Measurements from ENCODE around the gene ADAMTS16. TPM values are rescaled to one million over a fixed set of nuclear protein-coding genes. Genes with fewer than 3 reads are reported as not detected.
A peak's percentile ranks its signal among the peaks of the same experiment; 100 is the strongest.

The ADAMTS16 gene
- total RNA-seq, 4 donors from 2014 or later, result 1.5 to 2.8 (median 2.0) TPM

DNA sequence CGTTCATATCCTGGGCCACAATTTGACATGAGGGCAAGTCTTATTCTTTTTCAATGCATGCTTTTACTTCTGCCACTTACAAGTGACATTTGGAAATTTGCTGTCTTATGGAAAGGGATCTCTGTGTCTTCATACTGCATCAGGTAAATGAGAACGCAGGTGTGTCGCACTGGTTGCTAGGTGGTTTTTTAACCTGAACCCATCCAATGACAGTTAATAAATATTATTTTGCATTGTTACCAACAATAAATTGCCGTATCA, 1.1 kb downstream of the ADAMTS16 start:
- TF ChIP-seq CTCF (IDR thresholded peaks at IDR 0.05), result no peak
- Histone ChIP-seq H3K4me1 (peaks cover 0 to 28% (median 10%) of the 10 kb centered on the region in 4 donors), H3K9me3 (no peaks in the 10 kb centered on the region), H3K27me3 (peaks cover 0 to 24% of the 10 kb centered on the region in 2 donors), H3K27ac (peak overlapping the region in 1 of 4 donors; percentile 75), H3K36me3 (no peaks in the 10 kb centered on the region), H3K4me3 (peak overlapping the region in 3 of 4 donors; percentile 33 to 55 (median 48))
- WGBS, 2 donors, result 25 to 26% methylated on average over 4 of the region's 4 CpGs
- no peak for DNase-seq (ENCODE audit: low spot score in 2 of 2)

- DNase-seq (ENCODE audit: low spot score in 2 of 2), result peak in 1 of 2 donors; percentile 67
- no peak overlapping the region for H3K27ac ChIP-seq
- peaks cover 0 to 34% (median 10%) of the 10 kb centered on the region in 4 donors for H3K4me1 ChIP-seq
- 22 to 26% methylated on average over 6 of the region's 6 CpGs for WGBS, 2 donors
- H3K4me3 ChIP-seq, result peak overlapping the region in 1 of 4 donors; percentile 55
- H3K27me3 ChIP-seq, result peaks cover 0 to 24% of the 10 kb centered on the region in 2 donors
- H3K9me3 ChIP-seq, result no peaks in the 10 kb centered on the region
- peak; percentile 63 to 76 (median 75) for TF ChIP-seq CTCF (IDR thresholded peaks at IDR 0.05)
- no peak for TF ChIP-seq POLR2A (IDR thresholded peaks at IDR 0.05)
- no peaks in the 10 kb centered on the region for H3K36me3 ChIP-seq
Observed at GRCh38 chr5:5141625-5142525, 1.7 kb downstream of the ADAMTS16 start.

DNA sequence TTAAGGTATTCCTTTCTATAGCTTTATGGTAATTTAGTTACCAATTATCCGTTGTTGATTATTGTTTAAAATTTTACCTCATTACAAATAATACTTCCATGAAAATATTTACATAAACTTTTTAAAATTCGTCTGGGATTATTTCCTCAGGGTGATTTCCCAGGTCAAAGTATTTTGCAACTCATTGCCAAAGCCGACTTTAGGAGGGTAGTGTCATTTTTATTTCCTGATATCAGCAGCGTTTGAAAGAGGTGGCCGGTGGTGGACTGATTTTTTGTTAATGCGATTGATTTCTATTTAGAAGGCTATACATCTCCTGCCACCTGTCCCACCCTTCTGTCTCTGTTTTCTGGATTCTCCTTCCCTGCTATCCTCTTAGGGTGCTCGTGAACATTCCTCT, 4.3 kb downstream of the ADAMTS16 start:
- no peak for DNase-seq (ENCODE audit: low spot score in 2 of 2)
- 76 to 81% methylated on average over 7 of the region's 7 CpGs for WGBS, 2 donors
- H3K4me3 ChIP-seq, result no peak overlapping the region

GRCh38 chr5:5145651-5146529, 5.8 kb downstream of the ADAMTS16 start:
- Histone ChIP-seq H3K36me3 (no peaks in the 10 kb centered on the region), H3K4me3 (no peak overlapping the region), H3K27me3 (peaks cover 0 to 5% of the 10 kb centered on the region in 2 donors), H3K9me3 (peaks cover 0 to 8% (median 2%) of the 10 kb centered on the region in 4 donors), H3K4me1 (peaks cover 0 to 17% (median 0%) of the 10 kb centered on the region in 4 donors), H3K27ac (no peak overlapping the region)
- WGBS, 2 donors, result 78 to 84% methylated on average over 18 of the region's 18 CpGs
- no peak for TF ChIP-seq CTCF (IDR thresholded peaks at IDR 0.05)
- TF ChIP-seq POLR2A (IDR thresholded peaks at IDR 0.05), result no peak
- TF ChIP-seq EP300 (IDR thresholded peaks at IDR 0.05), result no peak
- DNase-seq (ENCODE audit: low spot score in 2 of 2), result no peak

More for the DNA sequence above, 4.3 kb downstream of the ADAMTS16 start:
- H3K27ac ChIP-seq, result no peak overlapping the region
- H3K4me1 ChIP-seq, result peaks cover 0 to 31% (median 10%) of the 10 kb centered on the region in 4 donors
- no peak for TF ChIP-seq POLR2A (IDR thresholded peaks at IDR 0.05)
- TF ChIP-seq CTCF (IDR thresholded peaks at IDR 0.05), result no peak
- TF ChIP-seq EP300 (IDR thresholded peaks at IDR 0.05), result no peak
- H3K9me3 ChIP-seq, result no peaks in the 10 kb centered on the region
- peaks cover 0 to 20% of the 10 kb centered on the region in 2 donors for H3K27me3 ChIP-seq
- H3K36me3 ChIP-seq, result no peaks in the 10 kb centered on the region
